ENCODE results near the gene FIGN.

The FIGN gene

GRCh38 chr2:163667064-163667887 is 68.5 kb downstream of the FIGN start:
- in situ Hi-C loops (cut with HindIII; ENCODE audit: low sequenced_read_pairs): no loop called here

GRCh38 chr2:163665817-163666216 is 70.0 kb downstream of the FIGN start:
- in situ Hi-C loops (cut with HindIII; ENCODE audit: low sequenced_read_pairs): no loop called here

- in situ Hi-C loops (cut with HindIII; ENCODE audit: low sequenced_read_pairs): no loop called here
Measured at GRCh38 chr2:163665051-163665450, 70.8 kb downstream of the FIGN start.

- in situ Hi-C loops (cut with HindIII; ENCODE audit: low sequenced_read_pairs): no loop called here
Measured at GRCh38 chr2:163664610-163665009, 71.2 kb downstream of the FIGN start.

- in situ Hi-C loops (cut with HindIII; ENCODE audit: low sequenced_read_pairs): no loop called here
Measured at GRCh38 chr2:163662141-163662780, 73.5 kb downstream of the FIGN start.

GRCh38 chr2:163659224-163659623 is 76.6 kb downstream of the FIGN start:
- in situ Hi-C loops (cut with HindIII; ENCODE audit: low sequenced_read_pairs): no loop called here

- in situ Hi-C loops (cut with HindIII; ENCODE audit: low sequenced_read_pairs): no loop called here
Measured at GRCh38 chr2:163658556-163658955, 77.3 kb downstream of the FIGN start.

- in situ Hi-C loops (cut with HindIII; ENCODE audit: low sequenced_read_pairs): no loop called here
Measured at GRCh38 chr2:163657281-163657656, 78.5 kb downstream of the FIGN start.

GRCh38 chr2:163656622-163657280 is 79.1 kb downstream of the FIGN start:
- in situ Hi-C loops (cut with HindIII; ENCODE audit: low sequenced_read_pairs): no loop called here

- in situ Hi-C loops (cut with HindIII; ENCODE audit: low sequenced_read_pairs): no loop called here
Measured at GRCh38 chr2:163655667-163656066, 80.1 kb downstream of the FIGN start.

- in situ Hi-C loops (cut with HindIII; ENCODE audit: low sequenced_read_pairs): no loop called here
Measured at GRCh38 chr2:163652751-163653150, 83.1 kb downstream of the FIGN start.

- in situ Hi-C loops (cut with HindIII; ENCODE audit: low sequenced_read_pairs): no loop called here
Measured at GRCh38 chr2:163649080-163649479, 86.7 kb downstream of the FIGN start.

- in situ Hi-C loops (cut with HindIII; ENCODE audit: low sequenced_read_pairs): no loop called here
Measured at GRCh38 chr2:163647300-163647699, 88.5 kb downstream of the FIGN start.

GRCh38 chr2:163646687-163647086 is 89.1 kb downstream of the FIGN start:
- in situ Hi-C loops (cut with HindIII; ENCODE audit: low sequenced_read_pairs): no loop called here

GRCh38 chr2:163644238-163644637 is 91.6 kb downstream of the FIGN start:
- in situ Hi-C loops (cut with HindIII; ENCODE audit: low sequenced_read_pairs): no loop called here

- in situ Hi-C loops (cut with HindIII; ENCODE audit: low sequenced_read_pairs): no loop called here
Measured at GRCh38 chr2:163641986-163642385, 93.8 kb downstream of the FIGN start.

- in situ Hi-C loops (cut with HindIII; ENCODE audit: low sequenced_read_pairs): no loop called here
Measured at GRCh38 chr2:163640542-163641193, 95.1 kb downstream of the FIGN start.

GRCh38 chr2:163637871-163638270 is 97.9 kb downstream of the FIGN start:
- in situ Hi-C loops (cut with HindIII; ENCODE audit: low sequenced_read_pairs): no loop called here

GRCh38 chr2:163633291-163633690 is 102.5 kb downstream of the FIGN start:
- in situ Hi-C loops (cut with HindIII; ENCODE audit: low sequenced_read_pairs): no loop called here

GRCh38 chr2:163630836-163631235 is 105.0 kb downstream of the FIGN start:
- in situ Hi-C loops (cut with HindIII; ENCODE audit: low sequenced_read_pairs): no loop called here

GRCh38 chr2:163626639-163627109 is 109.1 kb downstream of the FIGN start:
- in situ Hi-C loops (cut with HindIII; ENCODE audit: low sequenced_read_pairs): no loop called here

All from DLD1 (cell line).